Endothelial cell of umbilical vein (primary cell): ENCODE results near the gene PRTN3. TPM values are rescaled to one million over a fixed set of nuclear protein-coding genes. Genes with fewer than 3 reads are reported as not detected.

ENCODE experiments used
- BruUV-seq: library from RNA; stranded (reverse); fragments of 400-500 nt; replicated peaks from 2 replicates; lab custom pipeline; 2021; lab: Mats Ljungman, UMichigan
- CTCF ChIA-PET: fragments of 300-600, 350-600 bp; sonication (Branson Sonifier 250); formaldehyde crosslinking; loops from one replicate; lab custom pipeline; 2021; ENCODE audit warnings: antibody characterized with exemption, inconsistent platforms; lab: Charles Lee
- POLR2A ChIA-PET: fragments of 300-600, 350-600 bp; sonication (Branson Sonifier 250); formaldehyde crosslinking; loops from one replicate; lab custom pipeline; 2021; ENCODE audit warnings: antibody characterized with exemption, inconsistent platforms; lab: Charles Lee
- DNase-seq: peaks from one replicate; pipeline ENCODE4 v3.0.0-alpha.2; 2011; ENCODE audit warnings: low read depth, low spot score
- FAIRE-seq: peaks from 2 replicates; lab custom pipeline; 2011; peaks lifted over from hg19 to GRCh38; lab: Jason Lieb, UNC
- H2AFZ ChIP-seq: 2 replicates; pipeline ENCODE4 v1.6.0; 2012; ENCODE audit warnings: low read depth, low read length, control low read depth, inconsistent platforms
- H3K27ac ChIP-seq: 2 replicates; pipeline ENCODE4 v1.5.1; 2011; ENCODE audit warnings: low read depth, mild to moderate bottlenecking, control low read depth, low read length, moderate library complexity; ENCODE audit not compliant: insufficient read depth
- H3K27me3 ChIP-seq, 2 experiments: 2 replicates each; pipeline versions ENCODE4 v1.6.0 to v1.6.1; 2011; ENCODE audit warnings: low read length in 2 of 2, mixed read lengths in 1 of 2; ENCODE audit not compliant: control insufficient read depth in 2 of 2, insufficient read depth in 2 of 2
- H3K36me3 ChIP-seq, 2 experiments: 2 replicates in 1 of 2; 3 replicates in 1 of 2; pipeline ENCODE4 v1.5.1; 2011; ENCODE audit warnings: low read length in 2 of 2, mild to moderate bottlenecking in 1 of 2, moderate library complexity in 1 of 2; ENCODE audit not compliant: control insufficient read depth in 2 of 2, insufficient read depth in 2 of 2; ENCODE audit errors: extremely low read depth in 1 of 2
- H3K4me1 ChIP-seq: 3 replicates; pipeline ENCODE4 v1.5.1; 2011; ENCODE audit warnings: mild to moderate bottlenecking, low read length; ENCODE audit not compliant: control insufficient read depth, insufficient read depth; ENCODE audit errors: extremely low read depth
- H3K4me2 ChIP-seq: 2 replicates; pipeline ENCODE4 v1.6.1; 2011; ENCODE audit warnings: low read length, control low read depth, mixed read lengths; ENCODE audit not compliant: insufficient read depth
- H3K4me3 ChIP-seq, 3 experiments: fragments of 200-600 bp in 1 of 3; sonication (generic), shearing (Covaris generic) in 1 of 3; replicated peaks in 1 of 3; 2 replicates each; pipeline ENCODE4 v1.5.1; 2011 to 2016; ENCODE audit warnings: control low read depth in 3 of 3, low read length in 3 of 3, mild to moderate bottlenecking in 2 of 3, inconsistent platforms in 1 of 3, low read depth in 1 of 3, moderate library complexity in 1 of 3; ENCODE audit not compliant: insufficient read depth in 1 of 3
- H3K79me2 ChIP-seq: 2 replicates; pipeline ENCODE4 v1.6.0; 2012; ENCODE audit warnings: low read length, inconsistent platforms; ENCODE audit not compliant: control insufficient read depth, insufficient read depth
- H3K9ac ChIP-seq: replicated peaks from 2 replicates; pipeline ENCODE3; 2011; ENCODE audit warnings: low read length, control low read depth; ENCODE audit not compliant: insufficient read depth; ENCODE audit errors: extremely low read depth
- H3K9me1 ChIP-seq: replicated peaks from 3 replicates; pipeline ENCODE4 v1.6.0; 2011; ENCODE audit warnings: mild to moderate bottlenecking, low read length; ENCODE audit not compliant: control insufficient read depth, insufficient read depth; ENCODE audit errors: extremely low read depth
- H3K9me3 ChIP-seq: replicated peaks from 2 replicates; pipeline ENCODE4 v1.5.1; 2012; ENCODE audit warnings: low read length, inconsistent platforms; ENCODE audit not compliant: control insufficient read depth, insufficient read depth
- H4K20me1 ChIP-seq: replicated peaks from 2 replicates; pipeline ENCODE3; 2011; ENCODE audit warnings: mild to moderate bottlenecking, low read length; ENCODE audit not compliant: control insufficient read depth, insufficient read depth; ENCODE audit errors: extremely low read depth
- CTCF ChIP-seq, 2 donors: IDR thresholded peaks; 1 replicate in 1 of 2; 2 replicates in 1 of 2; pipeline ENCODE4 v1.5.1; 2011; ENCODE audit warnings: low read length in 2 of 2, mild to moderate bottlenecking in 2 of 2, moderate library complexity in 2 of 2, control low read depth in 1 of 2, inconsistent platforms in 1 of 2, low read depth in 1 of 2; ENCODE audit not compliant: insufficient read depth in 1 of 2; ENCODE audit errors: extremely low read depth in 1 of 2
- EZH2 ChIP-seq: IDR thresholded peaks from 2 replicates; pipeline ENCODE4 v1.6.1; 2012; ENCODE audit warnings: borderline replicate concordance, low read depth, mild to moderate bottlenecking, moderate library complexity, low read length, inconsistent platforms; ENCODE audit not compliant: severe bottlenecking
- FOS ChIP-seq: IDR thresholded peaks from 2 replicates; pipeline ENCODE4 v1.6.1; 2011; ENCODE audit warnings: mild to moderate bottlenecking, low read length, moderate library complexity, borderline replicate concordance; ENCODE audit not compliant: insufficient read depth
- GATA2 ChIP-seq: IDR thresholded peaks from 2 replicates; pipeline ENCODE4 v1.7.0; 2011; ENCODE audit warnings: low read depth, mild to moderate bottlenecking, moderate library complexity, mixed read lengths, low read length; ENCODE audit not compliant: insufficient read length, insufficient read depth
- JUN ChIP-seq: IDR thresholded peaks from 2 replicates; pipeline ENCODE4 v1.6.1; 2011; ENCODE audit warnings: borderline replicate concordance, low read depth; ENCODE audit not compliant: insufficient read length, insufficient read depth
- MAX ChIP-seq: IDR thresholded peaks from 2 replicates; pipeline ENCODE4 v1.6.1; 2011; ENCODE audit not compliant: insufficient read depth, insufficient read length
- MYC ChIP-seq: IDR thresholded peaks from one replicate; pipeline ENCODE4 v1.6.1; 2011; ENCODE audit warnings: mild to moderate bottlenecking, low read depth, low read length
- POLR2A ChIP-seq: IDR thresholded peaks from 2 replicates; pipeline ENCODE4 v1.6.1; 2012; ENCODE audit warnings: low read depth, mild to moderate bottlenecking, control low read depth, low read length
- POLR2AphosphoS5 ChIP-seq: IDR thresholded peaks from 2 replicates; pipeline ENCODE4 v1.6.1; 2012; ENCODE audit warnings: low read depth, mild to moderate bottlenecking, control low read depth, low read length, moderate library complexity; ENCODE audit not compliant: insufficient read depth
- dilution Hi-C: fragments of 300-500 bp; cut with MboI; formaldehyde crosslinking; loops from one replicate; pipeline ENCODE4 v1.15.0; 2019; ENCODE audit warnings: low sequenced_read_pairs; ENCODE audit not compliant: extremely low pct_ligation_motif_present
- intact Hi-C: fragments of 100-400 bp; cut with micrococcal nuclease; formaldehyde crosslinking; loops from one replicate; pipeline ENCODE4 v1.10.0; 2022
- polyA plus RNA-seq, 4 experiments: library from polyadenylated mRNA; depleted of rRNA in 3 of 4; stranded (reverse) in 3 of 4; unstranded in 1 of 4; fragments of >200 nt; gene quantifications; 2 replicates each; pipeline versions ENCODE4 v1.2.1 to v1.2.3, GENCODE V29; 2011 to 2012; ENCODE audit warnings: missing spikeins in 1 of 4
- total RNA-seq: library from RNA; stranded (reverse); gene quantifications from 2 replicates; pipeline ENCODE4 v1.2.3, GENCODE V29; 2021

The PRTN3 gene
- total and polyA plus RNA-seq, 2 donors (not counting 3 experiments of a cell fraction or from before 2014, with no cell fraction given), result not detected

GRCh38 chr19:873084-873483 is 32.3 kb downstream of the PRTN3 start:
- no peak overlapping the region for H3K4me2 ChIP-seq
- H4K20me1 ChIP-seq, result no peaks in the 10 kb centered on the region
- no peak overlapping the region for H2AFZ ChIP-seq
- H3K79me2 ChIP-seq, result no peaks in the 10 kb centered on the region
- BruUV-seq, result no TSS peak
- dilution Hi-C loops, result no loop called here
- H3K9me3 ChIP-seq, result no peaks in the 10 kb centered on the region
- H3K27ac ChIP-seq, result no peak overlapping the region
- no peaks in the 10 kb centered on the region for H3K9me1 ChIP-seq
- intact Hi-C loops, result no loop called here
- POLR2A ChIA-PET, result no interaction called here
- DNase-seq (no peak), FAIRE-seq (no peak)
- H3K4me3 ChIP-seq, result no peak overlapping the region
- H3K36me3 ChIP-seq, result peaks cover 0 to 21% of the 10 kb centered on the region in 2 experiments
- TF ChIP-seq FOS (no peak), MYC (no peak), MAX (no peak), POLR2AphosphoS5 (no peak), POLR2A (no peak), EZH2 (no peak), JUN (no peak), GATA2 (no peak), CTCF (IDR thresholded peaks at IDR 0.05; ENCODE audit: extremely low read depth in 1 of 2, insufficient read depth in 1 of 2, low read depth in 1 of 2, low read length in 2 of 2) (no peak)
- CTCF ChIA-PET, result interaction anchor here (1.2 to 2.0 kb wide), 2 partner anchors 10 to 16 kb away, joined by 4 to 7 read pairs; no protein-coding TSS in a partner anchor
- no peak overlapping the region for H3K9ac ChIP-seq
- peaks cover 9% of the 10 kb centered on the region for H3K4me1 ChIP-seq
- H3K27me3 ChIP-seq, result no peaks in the 10 kb centered on the region
